Measurements from ENCODE around the gene PWWP2B. TPM values are rescaled to one million over a fixed set of nuclear protein-coding genes. Genes with fewer than 3 reads are reported as not detected.

Gene PWWP2B
- total RNA-seq, 8 experiments from 2014 or later = 4.6 to 12.7 (median 8.9) TPM

DNA sequence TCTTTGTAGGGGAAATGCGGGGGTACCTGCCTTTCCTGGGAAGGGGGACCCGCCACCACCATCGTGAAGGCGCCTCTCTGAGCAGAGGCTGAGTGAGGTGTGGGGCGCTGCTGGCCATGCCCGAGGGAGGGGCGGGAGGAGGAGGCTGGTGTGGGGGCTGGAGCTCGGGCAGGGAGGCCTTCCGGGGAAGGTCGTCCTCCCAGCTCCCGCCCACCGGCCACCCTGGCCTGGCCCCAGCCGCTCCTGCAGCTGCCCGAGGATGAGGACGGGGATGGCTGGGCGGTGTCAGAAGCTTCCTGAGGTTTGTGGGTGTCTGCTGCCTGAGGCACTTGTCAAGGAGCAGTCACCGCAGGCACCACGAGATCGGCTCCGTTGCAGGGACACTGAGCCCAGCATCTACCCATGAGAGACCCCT lies 11.4 kb downstream of the PWWP2B start:
- in situ Hi-C loops (cut with MboI; ENCODE audit: low pct_unique_long_range_greater_than_20kb in 2 of 9, low sequenced_read_pairs in 9 of 9, unreplicated experiment in 9 of 9) = no loop called here
- peaks cover 43 to 49% of the 10 kb centered on the region in 2 donors for H3K4me1 ChIP-seq (replicated peaks in 1 of 2)
- H3K4me3 ChIP-seq = no peak overlapping the region
- ATAC-seq (replicated peaks in 6 of 8) = peak in 6 of 8 experiments; percentile 27 to 81 (median 76)
- 69 to 100% (median 86%) methylated on average over 1 to 4 of the region's 20 CpGs; no CpG with 5 or more reads in 6 of the 10 experiments for WGBS, 10 experiments
- peak overlapping the region; percentile 24 to 57 for H3K27ac ChIP-seq

- no peak for ATAC-seq (replicated peaks in 6 of 8)
- H3K4me3 ChIP-seq = no peak overlapping the region
- peak overlapping the region; percentile 24 to 57 for H3K27ac ChIP-seq
- peaks cover 50 to 56% of the 10 kb centered on the region in 2 donors for H3K4me1 ChIP-seq (replicated peaks in 1 of 2)
- 60 to 100% (median 92%) methylated on average over 1 to 5 of the region's 27 CpGs; no CpG with 5 or more reads in 7 of the 10 experiments for WGBS, 10 experiments
- in situ Hi-C loops (cut with MboI; ENCODE audit: low pct_unique_long_range_greater_than_20kb in 2 of 9, low sequenced_read_pairs in 9 of 9, unreplicated experiment in 9 of 9) = no loop called here
These were observed 12.0 kb downstream of the PWWP2B start for GRCh38 chr10:132408823-132409666.

GRCh38 chr10:132409667-132410028 lies 12.6 kb downstream of the PWWP2B start:
- whole genome bisulfite sequencing, 10 experiments = 60 to 100% methylated on average over 2 of the region's 4 CpGs; no CpG with 5 or more reads in 8 of the 10 experiments
- H3K4me3 ChIP-seq = no peak overlapping the region
- no peak overlapping the region for H3K27ac ChIP-seq
- H3K4me1 ChIP-seq (replicated peaks in 1 of 2) = peaks cover 56 to 62% of the 10 kb centered on the region in 2 donors
- in situ Hi-C loops (cut with MboI; ENCODE audit: low pct_unique_long_range_greater_than_20kb in 2 of 9, low sequenced_read_pairs in 9 of 9, unreplicated experiment in 9 of 9) = no loop called here
- ATAC-seq (replicated peaks in 6 of 8) = no peak

- no peak for ATAC-seq (replicated peaks in 6 of 8)
- in situ Hi-C loops (cut with MboI; ENCODE audit: low pct_unique_long_range_greater_than_20kb in 2 of 9, low sequenced_read_pairs in 9 of 9, unreplicated experiment in 9 of 9) = no loop called here
- no peak overlapping the region for H3K4me3 ChIP-seq
- WGBS, 10 experiments = 98 to 100% (median 100%) methylated on average over 1 to 8 of the region's 28 CpGs; no CpG with 5 or more reads in 7 of the 10 experiments
- no peak overlapping the region for H3K27ac ChIP-seq
- peaks cover 58 to 63% of the 10 kb centered on the region in 2 donors for H3K4me1 ChIP-seq (replicated peaks in 1 of 2)
These were observed 13.2 kb downstream of the PWWP2B start for GRCh38 chr10:132410056-132410778.

DNA sequence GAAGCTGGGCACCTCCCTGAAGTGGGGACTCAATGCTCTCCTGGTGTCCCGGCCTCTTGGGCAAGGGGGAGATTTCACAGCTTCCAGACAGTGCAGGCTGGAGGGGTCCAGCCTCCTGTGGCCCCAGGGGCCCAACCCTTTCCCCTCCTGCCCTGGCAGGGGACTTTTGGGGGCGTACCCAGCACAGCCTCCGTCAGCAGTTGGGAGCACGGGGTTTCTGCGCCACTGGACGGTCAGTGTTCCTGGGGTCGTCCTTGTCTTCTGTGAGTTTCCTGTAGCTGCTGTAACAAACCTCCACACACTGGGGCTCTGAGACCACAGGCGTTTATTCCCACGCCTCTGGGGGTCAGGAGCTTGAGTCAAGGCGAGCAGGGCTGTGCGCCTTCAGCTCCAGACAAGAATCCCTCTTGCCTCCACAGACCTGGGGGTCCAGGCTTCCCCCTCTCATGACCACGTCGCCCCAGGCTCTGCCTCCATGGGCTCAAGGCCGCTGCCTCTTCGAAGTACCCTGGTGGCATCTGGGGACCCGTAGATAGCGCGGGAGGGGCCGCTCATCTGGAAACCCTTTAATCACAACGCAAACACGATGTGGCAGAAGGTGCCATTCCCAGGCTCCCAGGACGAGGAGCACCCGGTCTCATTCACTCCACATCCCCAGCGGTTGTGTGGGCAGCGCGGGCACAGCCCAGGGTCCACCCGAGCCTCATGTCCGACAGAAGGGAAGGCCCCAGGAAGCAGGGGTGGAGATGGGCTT lies 14.0 kb downstream of the PWWP2B start:
- Histone ChIP-seq H3K4me1 (replicated peaks in 1 of 2) (peaks cover 58 to 63% of the 10 kb centered on the region in 2 donors), H3K4me3 (no peak overlapping the region), H3K27ac (peak overlapping the region; percentile 58 to 83)
- peak in 1 of 8 experiments; percentile 1 for ATAC-seq (replicated peaks in 6 of 8)
- WGBS, 10 experiments = 80 to 100% (median 99%) methylated on average over 1 to 6 of the region's 28 CpGs; no CpG with 5 or more reads in 6 of the 10 experiments
- in situ Hi-C loops (cut with MboI; ENCODE audit: low pct_unique_long_range_greater_than_20kb in 2 of 9, low sequenced_read_pairs in 9 of 9, unreplicated experiment in 9 of 9) = no loop called here

DNA sequence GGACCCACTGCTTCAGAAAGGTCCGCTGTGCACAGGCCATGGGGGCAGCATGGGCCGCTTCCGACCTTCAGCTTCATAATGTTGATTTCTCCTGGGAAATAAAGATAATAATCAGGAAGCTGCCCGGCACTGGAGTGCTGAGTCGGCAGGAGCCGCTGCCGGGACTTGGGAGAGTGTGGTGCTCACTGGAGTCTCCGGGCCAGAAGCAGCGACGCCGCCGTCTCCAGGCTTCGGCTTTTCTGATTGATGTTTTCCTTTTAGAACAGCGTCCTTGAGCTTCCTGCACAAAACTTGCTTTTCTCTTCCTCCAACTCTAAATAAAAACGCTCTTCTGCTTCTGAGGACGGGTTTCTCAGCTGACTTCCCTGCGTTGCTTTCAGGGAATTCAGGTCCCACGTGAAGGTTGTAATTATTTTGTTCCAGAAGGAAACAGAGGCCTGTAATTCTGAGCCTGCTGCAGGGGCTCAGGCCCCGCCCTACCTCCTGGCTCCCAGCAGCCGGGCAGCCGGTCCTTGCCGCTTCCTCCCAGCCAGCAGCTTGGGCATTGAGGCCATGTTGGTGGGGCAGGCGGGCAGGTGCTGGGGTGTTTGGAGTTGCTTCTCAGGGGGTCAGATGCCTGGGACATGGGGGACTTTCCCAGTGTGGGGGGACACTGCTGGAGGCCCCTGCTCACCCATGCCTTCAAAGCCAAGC lies 14.7 kb downstream of the PWWP2B start:
- in situ Hi-C loops (cut with MboI; ENCODE audit: low pct_unique_long_range_greater_than_20kb in 2 of 9, low sequenced_read_pairs in 9 of 9, unreplicated experiment in 9 of 9) = no loop called here
- Histone ChIP-seq H3K27ac (peak overlapping the region; percentile 58 to 83), H3K4me1 (replicated peaks in 1 of 2) (peaks cover 58 to 63% of the 10 kb centered on the region in 2 donors), H3K4me3 (peak overlapping the region in 1 of 5 donors; percentile 9)
- peak; percentile 2 to 63 (median 52) for ATAC-seq (replicated peaks in 6 of 8)
- 17 to 60% (median 35%) methylated on average over 1 to 18 of the region's 23 CpGs; no CpG with 5 or more reads in 2 of the 10 experiments for WGBS, 10 experiments

GRCh38 chr10:132412316-132413192 lies 15.6 kb downstream of the PWWP2B start:
- no peak for ATAC-seq (replicated peaks in 6 of 8)
- Histone ChIP-seq H3K4me1 (replicated peaks in 1 of 2) (peaks cover 55 to 58% of the 10 kb centered on the region in 2 donors), H3K27ac (peak overlapping the region; percentile 58 to 83), H3K4me3 (no peak overlapping the region)
- in situ Hi-C loops (cut with MboI; ENCODE audit: low pct_unique_long_range_greater_than_20kb in 2 of 9, low sequenced_read_pairs in 9 of 9, unreplicated experiment in 9 of 9) = no loop called here
- WGBS, 10 experiments = 83 to 100% (median 91%) methylated on average over 1 to 21 of the region's 29 CpGs; no CpG with 5 or more reads in 4 of the 10 experiments

- 48 to 100% (median 79%) methylated on average over 1 to 10 of the region's 32 CpGs; no CpG with 5 or more reads in 2 of the 10 experiments for WGBS, 10 experiments
- no peak overlapping the region for H3K4me3 ChIP-seq
- in situ Hi-C loops (cut with MboI; ENCODE audit: low pct_unique_long_range_greater_than_20kb in 2 of 9, low sequenced_read_pairs in 9 of 9, unreplicated experiment in 9 of 9) = no loop called here
- ATAC-seq (replicated peaks in 6 of 8) = peak in 6 of 8 experiments; percentile 4 to 92 (median 49)
- peaks cover 54 to 58% of the 10 kb centered on the region in 2 donors for H3K4me1 ChIP-seq (replicated peaks in 1 of 2)
- H3K27ac ChIP-seq = peak overlapping the region in 1 of 2 donors; percentile 38
These were observed 16.5 kb downstream of the PWWP2B start for GRCh38 chr10:132413226-132414205.

DNA sequence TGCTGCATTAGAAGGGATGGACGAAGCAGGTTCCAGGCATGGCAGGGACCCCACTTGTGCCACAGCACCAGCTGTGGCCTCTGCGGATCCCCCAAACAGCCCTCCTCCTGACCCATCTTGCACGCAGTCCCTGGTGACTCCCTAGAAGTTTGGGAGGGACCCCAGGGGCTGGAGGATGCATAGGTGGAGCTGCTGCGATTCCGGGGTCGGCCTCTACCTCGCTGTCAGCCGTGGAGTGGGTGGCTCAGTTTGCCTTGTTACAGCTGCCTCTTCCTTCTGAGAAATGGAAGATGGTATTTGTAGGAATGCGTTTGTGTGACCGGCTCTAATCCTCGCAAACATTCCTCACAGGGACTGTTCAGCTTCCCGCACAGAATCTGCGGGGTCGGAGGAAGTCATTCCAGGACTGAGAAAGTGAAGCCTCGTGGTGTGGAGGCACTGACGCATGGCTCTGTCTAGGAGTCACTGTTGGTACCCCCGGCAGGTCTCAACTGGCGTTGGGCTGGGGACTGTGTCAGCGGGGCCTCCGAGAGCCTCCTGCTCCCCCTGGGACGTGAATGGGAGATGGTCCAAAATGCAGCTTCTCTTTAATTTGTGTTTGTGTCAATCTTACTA lies 17.5 kb downstream of the PWWP2B start:
- no peak overlapping the region for H3K4me3 ChIP-seq
- peaks cover 53 to 58% of the 10 kb centered on the region in 2 donors for H3K4me1 ChIP-seq (replicated peaks in 1 of 2)
- peak overlapping the region in 1 of 2 donors; percentile 38 for H3K27ac ChIP-seq
- 80 to 100% (median 90%) methylated on average over 1 to 8 of the region's 21 CpGs; no CpG with 5 or more reads in 3 of the 10 experiments for WGBS, 10 experiments
- in situ Hi-C loops (cut with MboI; ENCODE audit: low pct_unique_long_range_greater_than_20kb in 2 of 9, low sequenced_read_pairs in 9 of 9, unreplicated experiment in 9 of 9) = no loop called here
- no peak for ATAC-seq (replicated peaks in 6 of 8)

GRCh38 chr10:132415255-132415654 lies 18.3 kb downstream of the PWWP2B start:
- in situ Hi-C loops (cut with MboI; ENCODE audit: low pct_unique_long_range_greater_than_20kb in 2 of 9, low sequenced_read_pairs in 9 of 9, unreplicated experiment in 9 of 9) = no loop called here
- no peak for ATAC-seq (replicated peaks in 6 of 8)
- no peak overlapping the region for H3K4me3 ChIP-seq
- peaks cover 60 to 63% of the 10 kb centered on the region in 2 donors for H3K4me1 ChIP-seq (replicated peaks in 1 of 2)
- H3K27ac ChIP-seq = no peak overlapping the region
- 80 to 100% (median 95%) methylated on average over 1 to 3 of the region's 5 CpGs; no CpG with 5 or more reads in 4 of the 10 experiments for WGBS, 10 experiments
